Endothelial cell of umbilical vein (primary cell): ENCODE measurements around the gene HMBS. TPM values are rescaled to one million over a fixed set of nuclear protein-coding genes. Genes with fewer than 3 reads are reported as not detected.

Source experiments
- BruUV-seq: library from RNA; stranded (reverse); fragments of 400-500 nt; replicated peaks from 2 replicates; lab custom pipeline; 2021; lab: Mats Ljungman, UMichigan
- CTCF ChIA-PET: fragments of 300-600, 350-600 bp; sonication (Branson Sonifier 250); formaldehyde crosslinking; loops from one replicate; lab custom pipeline; 2021; ENCODE audit warnings: antibody characterized with exemption, inconsistent platforms; lab: Charles Lee
- POLR2A ChIA-PET: fragments of 300-600, 350-600 bp; sonication (Branson Sonifier 250); formaldehyde crosslinking; loops from one replicate; lab custom pipeline; 2021; ENCODE audit warnings: antibody characterized with exemption, inconsistent platforms; lab: Charles Lee
- DNase-seq: peaks from one replicate; pipeline ENCODE4 v3.0.0-alpha.2; 2011; ENCODE audit warnings: low read depth, low spot score
- FAIRE-seq: peaks from 2 replicates; lab custom pipeline; 2011; peaks lifted over from hg19 to GRCh38; lab: Jason Lieb, UNC
- H2AFZ ChIP-seq: 2 replicates; pipeline ENCODE4 v1.6.0; 2012; ENCODE audit warnings: low read depth, low read length, control low read depth, inconsistent platforms
- H3K27ac ChIP-seq: 2 replicates; pipeline ENCODE4 v1.5.1; 2011; ENCODE audit warnings: low read depth, mild to moderate bottlenecking, control low read depth, low read length, moderate library complexity; ENCODE audit not compliant: insufficient read depth
- H3K27me3 ChIP-seq, 2 experiments: 2 replicates each; pipeline versions ENCODE4 v1.6.0 to v1.6.1; 2011; ENCODE audit warnings: low read length in 2 of 2, mixed read lengths in 1 of 2; ENCODE audit not compliant: control insufficient read depth in 2 of 2, insufficient read depth in 2 of 2
- H3K36me3 ChIP-seq, 2 experiments: 2 replicates in 1 of 2; 3 replicates in 1 of 2; pipeline ENCODE4 v1.5.1; 2011; ENCODE audit warnings: low read length in 2 of 2, mild to moderate bottlenecking in 1 of 2, moderate library complexity in 1 of 2; ENCODE audit not compliant: control insufficient read depth in 2 of 2, insufficient read depth in 2 of 2; ENCODE audit errors: extremely low read depth in 1 of 2
- H3K4me1 ChIP-seq: 3 replicates; pipeline ENCODE4 v1.5.1; 2011; ENCODE audit warnings: mild to moderate bottlenecking, low read length; ENCODE audit not compliant: control insufficient read depth, insufficient read depth; ENCODE audit errors: extremely low read depth
- H3K4me2 ChIP-seq: 2 replicates; pipeline ENCODE4 v1.6.1; 2011; ENCODE audit warnings: low read length, control low read depth, mixed read lengths; ENCODE audit not compliant: insufficient read depth
- H3K4me3 ChIP-seq, 3 experiments: fragments of 200-600 bp in 1 of 3; sonication (generic), shearing (Covaris generic) in 1 of 3; replicated peaks in 1 of 3; 2 replicates each; pipeline ENCODE4 v1.5.1; 2011 to 2016; ENCODE audit warnings: control low read depth in 3 of 3, low read length in 3 of 3, mild to moderate bottlenecking in 2 of 3, inconsistent platforms in 1 of 3, low read depth in 1 of 3, moderate library complexity in 1 of 3; ENCODE audit not compliant: insufficient read depth in 1 of 3
- H3K79me2 ChIP-seq: 2 replicates; pipeline ENCODE4 v1.6.0; 2012; ENCODE audit warnings: low read length, inconsistent platforms; ENCODE audit not compliant: control insufficient read depth, insufficient read depth
- H3K9ac ChIP-seq: replicated peaks from 2 replicates; pipeline ENCODE3; 2011; ENCODE audit warnings: low read length, control low read depth; ENCODE audit not compliant: insufficient read depth; ENCODE audit errors: extremely low read depth
- H3K9me1 ChIP-seq: replicated peaks from 3 replicates; pipeline ENCODE4 v1.6.0; 2011; ENCODE audit warnings: mild to moderate bottlenecking, low read length; ENCODE audit not compliant: control insufficient read depth, insufficient read depth; ENCODE audit errors: extremely low read depth
- H3K9me3 ChIP-seq: replicated peaks from 2 replicates; pipeline ENCODE4 v1.5.1; 2012; ENCODE audit warnings: low read length, inconsistent platforms; ENCODE audit not compliant: control insufficient read depth, insufficient read depth
- H4K20me1 ChIP-seq: replicated peaks from 2 replicates; pipeline ENCODE3; 2011; ENCODE audit warnings: mild to moderate bottlenecking, low read length; ENCODE audit not compliant: control insufficient read depth, insufficient read depth; ENCODE audit errors: extremely low read depth
- EZH2 ChIP-seq: IDR thresholded peaks from 2 replicates; pipeline ENCODE4 v1.6.1; 2012; ENCODE audit warnings: borderline replicate concordance, low read depth, mild to moderate bottlenecking, moderate library complexity, low read length, inconsistent platforms; ENCODE audit not compliant: severe bottlenecking
- FOS ChIP-seq: IDR thresholded peaks from 2 replicates; pipeline ENCODE4 v1.6.1; 2011; ENCODE audit warnings: mild to moderate bottlenecking, low read length, moderate library complexity, borderline replicate concordance; ENCODE audit not compliant: insufficient read depth
- GATA2 ChIP-seq: IDR thresholded peaks from 2 replicates; pipeline ENCODE4 v1.7.0; 2011; ENCODE audit warnings: low read depth, mild to moderate bottlenecking, moderate library complexity, mixed read lengths, low read length; ENCODE audit not compliant: insufficient read length, insufficient read depth
- JUN ChIP-seq: IDR thresholded peaks from 2 replicates; pipeline ENCODE4 v1.6.1; 2011; ENCODE audit warnings: borderline replicate concordance, low read depth; ENCODE audit not compliant: insufficient read length, insufficient read depth
- MYC ChIP-seq: IDR thresholded peaks from one replicate; pipeline ENCODE4 v1.6.1; 2011; ENCODE audit warnings: mild to moderate bottlenecking, low read depth, low read length
- POLR2A ChIP-seq: IDR thresholded peaks from 2 replicates; pipeline ENCODE4 v1.6.1; 2012; ENCODE audit warnings: low read depth, mild to moderate bottlenecking, control low read depth, low read length
- POLR2AphosphoS5 ChIP-seq: IDR thresholded peaks from 2 replicates; pipeline ENCODE4 v1.6.1; 2012; ENCODE audit warnings: low read depth, mild to moderate bottlenecking, control low read depth, low read length, moderate library complexity; ENCODE audit not compliant: insufficient read depth
- dilution Hi-C: fragments of 300-500 bp; cut with MboI; formaldehyde crosslinking; loops from one replicate; pipeline ENCODE4 v1.15.0; 2019; ENCODE audit warnings: low sequenced_read_pairs; ENCODE audit not compliant: extremely low pct_ligation_motif_present
- intact Hi-C: fragments of 100-400 bp; cut with micrococcal nuclease; formaldehyde crosslinking; loops from one replicate; pipeline ENCODE4 v1.10.0; 2022
- polyA plus RNA-seq, 4 experiments: library from polyadenylated mRNA; depleted of rRNA in 3 of 4; stranded (reverse) in 3 of 4; unstranded in 1 of 4; fragments of >200 nt; gene quantifications; 2 replicates each; pipeline versions ENCODE4 v1.2.1 to v1.2.3, GENCODE V29; 2011 to 2012; ENCODE audit warnings: missing spikeins in 1 of 4
- total RNA-seq: library from RNA; stranded (reverse); gene quantifications from 2 replicates; pipeline ENCODE4 v1.2.3, GENCODE V29; 2021
- TF ChIP-seq, protein P1 (sequence below), 2 donors: IDR thresholded peaks; 1 replicate in 1 of 2; 2 replicates in 1 of 2; pipeline ENCODE4 v1.5.1; 2011; ENCODE audit warnings: low read length in 2 of 2, mild to moderate bottlenecking in 2 of 2, moderate library complexity in 2 of 2, control low read depth in 1 of 2, inconsistent platforms in 1 of 2, low read depth in 1 of 2; ENCODE audit not compliant: insufficient read depth in 1 of 2; ENCODE audit errors: extremely low read depth in 1 of 2
- TF ChIP-seq, protein P2 (sequence below): IDR thresholded peaks from 2 replicates; pipeline ENCODE4 v1.6.1; 2011; ENCODE audit not compliant: insufficient read depth, insufficient read length

HMBS gene
- total and polyA plus RNA-seq, 2 donors (not counting 3 experiments of a cell fraction or from before 2014, with no cell fraction given), result 13.5 to 24.8 TPM

DNA sequence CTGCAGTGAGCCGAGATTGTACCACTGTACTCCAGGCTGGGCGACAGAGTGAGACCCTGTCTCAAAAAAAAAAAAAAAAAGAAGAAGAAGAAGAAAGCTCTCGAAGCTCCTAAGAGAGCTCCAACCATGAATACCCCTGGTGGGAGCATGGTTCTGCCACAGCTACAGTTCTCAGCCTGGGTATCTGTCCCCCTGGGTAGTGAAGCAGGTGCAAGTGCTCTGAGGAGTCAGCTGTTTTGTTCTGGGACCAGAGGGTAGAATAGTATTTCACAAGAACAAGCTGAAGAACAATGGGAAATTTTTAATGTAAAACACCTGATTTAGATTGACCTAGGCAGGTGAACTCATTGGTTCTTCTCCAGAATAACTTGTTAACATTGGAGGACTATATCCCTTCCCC, 23.4 kb upstream of the HMBS start:
- H3K9me1 ChIP-seq, result no peaks in the 10 kb centered on the region
- H3K4me2 ChIP-seq, result no peak overlapping the region
- H3K27me3 ChIP-seq, result no peaks in the 10 kb centered on the region
- ChIA-PET CTCF (no interaction called here), POLR2A (no interaction called here)
- intact Hi-C loops (no loop called here), dilution Hi-C loops (no loop called here)
- peaks cover 2% of the 10 kb centered on the region for H3K4me1 ChIP-seq
- FAIRE-seq (no peak), DNase-seq (no peak)
- TF ChIP-seq POLR2AphosphoS5 (no peak), POLR2A (no peak), FOS (no peak), MYC (no peak), EZH2 (no peak), JUN (no peak), GATA2 (no peak)
- TF ChIP-seq, protein P1, sequence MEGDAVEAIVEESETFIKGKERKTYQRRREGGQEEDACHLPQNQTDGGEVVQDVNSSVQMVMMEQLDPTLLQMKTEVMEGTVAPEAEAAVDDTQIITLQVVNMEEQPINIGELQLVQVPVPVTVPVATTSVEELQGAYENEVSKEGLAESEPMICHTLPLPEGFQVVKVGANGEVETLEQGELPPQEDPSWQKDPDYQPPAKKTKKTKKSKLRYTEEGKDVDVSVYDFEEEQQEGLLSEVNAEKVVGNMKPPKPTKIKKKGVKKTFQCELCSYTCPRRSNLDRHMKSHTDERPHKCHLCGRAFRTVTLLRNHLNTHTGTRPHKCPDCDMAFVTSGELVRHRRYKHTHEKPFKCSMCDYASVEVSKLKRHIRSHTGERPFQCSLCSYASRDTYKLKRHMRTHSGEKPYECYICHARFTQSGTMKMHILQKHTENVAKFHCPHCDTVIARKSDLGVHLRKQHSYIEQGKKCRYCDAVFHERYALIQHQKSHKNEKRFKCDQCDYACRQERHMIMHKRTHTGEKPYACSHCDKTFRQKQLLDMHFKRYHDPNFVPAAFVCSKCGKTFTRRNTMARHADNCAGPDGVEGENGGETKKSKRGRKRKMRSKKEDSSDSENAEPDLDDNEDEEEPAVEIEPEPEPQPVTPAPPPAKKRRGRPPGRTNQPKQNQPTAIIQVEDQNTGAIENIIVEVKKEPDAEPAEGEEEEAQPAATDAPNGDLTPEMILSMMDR (IDR thresholded peaks at IDR 0.05; ENCODE audit: extremely low read depth in 1 of 2, insufficient read depth in 1 of 2, low read depth in 1 of 2, low read length in 2 of 2), result no peak
- TF ChIP-seq, protein P2, sequence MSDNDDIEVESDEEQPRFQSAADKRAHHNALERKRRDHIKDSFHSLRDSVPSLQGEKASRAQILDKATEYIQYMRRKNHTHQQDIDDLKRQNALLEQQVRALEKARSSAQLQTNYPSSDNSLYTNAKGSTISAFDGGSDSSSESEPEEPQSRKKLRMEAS, result no peak
- H2AFZ ChIP-seq, result no peak overlapping the region
- H3K79me2 ChIP-seq, result peaks cover 5% of the 10 kb centered on the region
- no peak overlapping the region for H3K27ac ChIP-seq
- H4K20me1 ChIP-seq, result no peaks in the 10 kb centered on the region
- BruUV-seq, result no TSS peak
- no peaks in the 10 kb centered on the region for H3K9me3 ChIP-seq
- H3K9ac ChIP-seq, result no peak overlapping the region
- H3K36me3 ChIP-seq, result no peaks in the 10 kb centered on the region
- H3K4me3 ChIP-seq, result no peak overlapping the region
